HepG2 (cell line): ENCODE results near the gene ZMYND19. TPM values are rescaled to one million over a fixed set of nuclear protein-coding genes. Genes with fewer than 3 reads are reported as not detected.

Source experiments
- AKAP8 ChIP-seq: sonication (generic); formaldehyde crosslinking; IDR thresholded peaks from 2 replicates; pipeline ENCODE4 v1.5.1; 2020; ENCODE audit warnings: mild to moderate bottlenecking, missing genetic modification reagents
- ELF4 ChIP-seq: sonication (generic); formaldehyde crosslinking; IDR thresholded peaks from 2 replicates; pipeline ENCODE4 v1.5.0; 2020; ENCODE audit warnings: missing genetic modification reagents, mild to moderate bottlenecking, moderate library complexity, borderline replicate concordance
- HDAC1 ChIP-seq: sonication (generic); formaldehyde crosslinking; IDR thresholded peaks from 2 replicates; pipeline ENCODE4 v1.5.1; 2020; ENCODE audit warnings: mild to moderate bottlenecking, missing genetic modification reagents
- HMGXB3 ChIP-seq: sonication (generic); formaldehyde crosslinking; IDR thresholded peaks from 2 replicates; pipeline ENCODE4 v1.4.0; 2020; ENCODE audit warnings: missing genetic modification reagents, borderline replicate concordance
- HOXA5 ChIP-seq: sonication (generic); formaldehyde crosslinking; IDR thresholded peaks from 2 replicates; pipeline ENCODE4 v1.4.0; 2020; ENCODE audit warnings: missing genetic modification reagents
- NAIF1 ChIP-seq: sonication (generic); formaldehyde crosslinking; IDR thresholded peaks from 2 replicates; pipeline ENCODE4 v1.5.0; 2020; ENCODE audit warnings: mild to moderate bottlenecking, missing genetic modification reagents, borderline replicate concordance
- PHF21A ChIP-seq: sonication (generic); formaldehyde crosslinking; IDR thresholded peaks from 2 replicates; pipeline ENCODE4 v1.5.0; 2020; ENCODE audit warnings: mild to moderate bottlenecking, missing genetic modification reagents
- RARA ChIP-seq: IDR thresholded peaks from 2 replicates; pipeline ENCODE4 v1.6.1; 2016; ENCODE audit warnings: missing genetic modification reagents, missing compliant biosample characterization
- RBAK ChIP-seq: sonication (generic); formaldehyde crosslinking; IDR thresholded peaks from 2 replicates; pipeline ENCODE4 v1.5.1; 2020; ENCODE audit warnings: mild to moderate bottlenecking, missing genetic modification reagents
- SMC3 ChIP-seq: IDR thresholded peaks from 2 replicates; pipeline ENCODE4 v1.6.1; 2011; ENCODE audit warnings: low read length, improper control_type of control experiment
- SOX13 ChIP-seq, 3 experiments: fragments of 450-650 bp in 1 of 3; sonication (generic) in 1 of 3; formaldehyde crosslinking in 1 of 3; IDR thresholded peaks in 2 of 3; conservative IDR thresholded peaks in 1 of 3; 2 replicates each; pipeline versions ENCODE4 v1.5.0 to v1.6.1; 2016 to 2020; ENCODE audit warnings: antibody characterized with exemption in 1 of 3, mild to moderate bottlenecking in 1 of 3, missing compliant biosample characterization in 1 of 3, missing genetic modification reagents in 1 of 3, moderate library complexity in 1 of 3
- SPEN ChIP-seq: sonication (generic); formaldehyde crosslinking; IDR thresholded peaks from 2 replicates; pipeline ENCODE4 v1.5.1; 2020; ENCODE audit warnings: low read depth, mild to moderate bottlenecking, missing genetic modification reagents
- SRSF9 ChIP-seq: fragments of 200-400 bp; formaldehyde crosslinking; IDR thresholded peaks from 2 replicates; pipeline ENCODE4 v1.6.1; 2018; ENCODE audit warnings: borderline replicate concordance, mild to moderate bottlenecking, low read depth, low read length; ENCODE audit not compliant: insufficient read depth, poor library complexity, severe bottlenecking
- TP53 ChIP-seq: sonication (generic); formaldehyde crosslinking; conservative IDR thresholded peaks from 2 replicates; pipeline ENCODE4 v1.4.0; 2020; ENCODE audit warnings: missing genetic modification reagents
- ZBTB21 ChIP-seq: sonication (generic); formaldehyde crosslinking; IDR thresholded peaks from 2 replicates; pipeline ENCODE4 v1.4.0; 2020; ENCODE audit warnings: missing genetic modification reagents
- ZNF20 ChIP-seq: sonication (generic); formaldehyde crosslinking; IDR thresholded peaks from 2 replicates; pipeline ENCODE4 v1.4.0; 2020; ENCODE audit warnings: mild to moderate bottlenecking, moderate library complexity, missing genetic modification reagents
- ZNF207 ChIP-seq: fragments of 450-650 bp; IDR thresholded peaks from 2 replicates; pipeline ENCODE4 v1.6.1; 2016; ENCODE audit warnings: antibody characterized with exemption, borderline replicate concordance
- ZNF225 ChIP-seq: sonication (generic); formaldehyde crosslinking; IDR thresholded peaks from 2 replicates; pipeline ENCODE4 v1.4.0; 2020; ENCODE audit warnings: mild to moderate bottlenecking, missing genetic modification reagents
- ZNF34 ChIP-seq: sonication (generic); formaldehyde crosslinking; IDR thresholded peaks from 2 replicates; pipeline ENCODE4 v1.4.0; 2020; ENCODE audit warnings: mild to moderate bottlenecking, missing genetic modification reagents, borderline replicate concordance
- ZNF432 ChIP-seq: sonication (generic); formaldehyde crosslinking; IDR thresholded peaks from 2 replicates; pipeline ENCODE4 v1.5.0; 2020; ENCODE audit warnings: missing genetic modification reagents, mild to moderate bottlenecking, borderline replicate concordance
- ZNF724P ChIP-seq: sonication (generic); formaldehyde crosslinking; IDR thresholded peaks from 2 replicates; pipeline ENCODE4 v1.8.0; 2022; ENCODE audit warnings: missing genetic modification reagents, borderline replicate concordance
- ZNF773 ChIP-seq: sonication (generic); formaldehyde crosslinking; IDR thresholded peaks from 2 replicates; pipeline ENCODE4 v1.4.0; 2020; ENCODE audit warnings: missing genetic modification reagents, borderline replicate concordance
- polyA plus RNA-seq, 8 experiments: library from polyadenylated mRNA; depleted of rRNA in 3 of 8; stranded (reverse) in 7 of 8; unstranded in 1 of 8; fragments of >200 nt; fragmentation: Illumina TruSeq in 4 of 8; extraction: Trizol in 4 of 8; gene quantifications; 2 replicates each; pipeline versions ENCODE4 v1.2.1 to v1.2.3, GENCODE V29; 2011 to 2016; ENCODE audit warnings: low read depth in 4 of 8, missing spikeins in 1 of 8, mixed read lengths in 1 of 8; ENCODE audit not compliant: insufficient read depth in 1 of 8
- total RNA-seq, 5 experiments: library from RNA; depleted of rRNA; stranded (reverse); fragments of >200 nt; fragmentation: Illumina TruSeq; extraction: Trizol; gene quantifications; 2 replicates each; pipeline ENCODE4 v1.2.3, GENCODE V29; 2016; ENCODE audit warnings: low read depth in 1 of 5
- TF ChIP-seq, protein P1 (sequence below): IDR thresholded peaks from 2 replicates; pipeline ENCODE4 v1.6.1; 2016; ENCODE audit warnings: low read depth

The ZMYND19 gene
- total and polyA plus RNA-seq, 2 of the 13 experiments (the other 11 are each of a cell fraction or from before 2014, with no cell fraction given): 21.3 to 38.7 TPM

- TF ChIP-seq, protein P1, sequence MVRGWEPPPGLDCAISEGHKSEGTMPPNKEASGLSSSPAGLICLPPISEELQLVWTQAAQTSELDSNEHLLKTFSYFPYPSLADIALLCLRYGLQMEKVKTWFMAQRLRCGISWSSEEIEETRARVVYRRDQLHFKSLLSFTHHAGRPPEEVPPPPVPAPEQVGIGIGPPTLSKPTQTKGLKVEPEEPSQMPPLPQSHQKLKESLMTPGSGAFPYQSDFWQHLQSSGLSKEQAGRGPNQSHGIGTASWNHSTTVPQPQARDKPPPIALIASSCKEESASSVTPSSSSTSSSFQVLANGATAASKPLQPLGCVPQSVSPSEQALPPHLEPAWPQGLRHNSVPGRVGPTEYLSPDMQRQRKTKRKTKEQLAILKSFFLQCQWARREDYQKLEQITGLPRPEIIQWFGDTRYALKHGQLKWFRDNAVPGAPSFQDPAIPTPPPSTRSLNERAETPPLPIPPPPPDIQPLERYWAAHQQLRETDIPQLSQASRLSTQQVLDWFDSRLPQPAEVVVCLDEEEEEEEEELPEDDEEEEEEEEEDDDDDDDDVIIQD (CRISPR knock-in tag): no peak
- TF ChIP-seq SMC3 (no peak), TP53 (CRISPR knock-in tag) (0 out of 2 replicates have a peak, but pooled peaks have one; percentile 62), ZNF225 (CRISPR knock-in tag) (peak; percentile 88), PHF21A (CRISPR knock-in tag) (peak; percentile 54; the same call in 1 of the 2 replicates), ZNF34 (CRISPR knock-in tag) (no peak), SPEN (peak; percentile 43; the same call in 1 of the 2 replicates), ZBTB21 (CRISPR knock-in tag) (no peak), SRSF9 (no peak), ZNF724P (CRISPR knock-in tag) (peak; percentile 43; the same call in 1 of the 2 replicates), ZNF20 (CRISPR knock-in tag) (no peak), HDAC1 (CRISPR knock-in tag) (peak; percentile 66), ZNF432 (CRISPR knock-in tag) (no peak), ZNF773 (CRISPR knock-in tag) (no peak), SOX13 (IDR thresholded peaks at IDR 0.05) (no peak), SOX13 (CRISPR knock-in tag; conservative IDR thresholded peaks at IDR 0.05 in 1 of 2, IDR thresholded peaks at IDR 0.05 in 1 of 2) (no peak), ELF4 (no peak), HMGXB3 (CRISPR knock-in tag) (no peak), ZNF207 (no peak), RBAK (CRISPR knock-in tag) (0 out of 2 replicates have a peak, but pooled peaks have one; percentile 54), HOXA5 (CRISPR knock-in tag) (0 out of 2 replicates have a peak, but pooled peaks have one; percentile 52), NAIF1 (CRISPR knock-in tag) (no peak), AKAP8 (CRISPR knock-in tag) (peak; percentile 85; the same call in 1 of the 2 replicates), RARA (0 out of 2 replicates have a peak, but pooled peaks have one; percentile 14)
Measured at GRCh38 chr9:137618105-137619067, 28.1 kb upstream of the ZMYND19 start, which contains the start of gene EHMT1 (continued).
